ENCODE measurements around the gene BHLHE23.

The BHLHE23 gene

DNA sequence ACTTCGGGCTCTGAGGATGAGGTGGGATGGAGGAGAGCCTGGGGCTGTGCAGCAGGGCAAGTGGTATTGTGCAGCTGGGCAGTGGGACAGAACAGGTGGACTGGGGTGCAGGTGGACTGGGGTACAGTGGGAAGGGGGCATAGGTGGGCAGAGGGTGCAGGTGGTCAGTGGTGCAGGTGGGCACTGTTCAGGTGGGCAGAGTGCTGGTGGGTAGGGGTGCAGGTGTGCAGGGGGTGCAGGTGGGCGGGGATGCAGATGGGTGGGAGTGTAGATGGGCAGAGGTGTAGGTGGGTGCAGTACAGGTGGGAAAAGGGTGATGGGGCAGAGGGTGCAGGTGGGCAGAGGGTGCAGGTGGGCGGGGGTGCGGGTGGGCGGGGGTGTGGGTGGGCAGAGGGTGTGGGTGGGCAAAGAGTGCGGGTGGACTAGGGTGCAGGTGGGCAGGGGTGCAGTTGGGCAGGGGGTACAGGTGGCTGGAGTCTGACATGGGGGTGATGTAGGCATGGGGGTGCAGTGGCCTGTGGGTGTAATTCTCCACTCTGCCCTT, 20.4 kb downstream of the BHLHE23 start:
- no peak for DNase-seq

DNA sequence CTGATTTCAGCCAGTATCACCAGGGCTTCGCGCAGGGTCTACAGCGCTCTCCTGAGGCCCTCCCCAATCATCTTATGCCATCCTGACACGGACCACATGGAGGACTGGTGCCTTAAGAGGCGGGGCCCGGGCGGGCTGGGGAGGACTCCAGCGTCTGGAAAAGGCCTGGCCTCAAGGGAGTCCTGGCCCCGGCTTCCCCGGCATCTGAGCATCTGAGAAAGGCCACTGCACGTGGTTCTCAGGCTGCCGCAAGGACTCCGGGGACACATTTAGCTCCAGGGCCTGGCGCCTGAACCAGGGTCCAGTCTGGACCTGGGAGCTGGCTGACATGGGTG, 21.4 kb downstream of the BHLHE23 start:
- DNase-seq = peak; percentile 22

- DNase-seq = peak; percentile 22
Measured at GRCh38 chr20:62984666-62985443, 21.9 kb downstream of the BHLHE23 start.

GRCh38 chr20:62983210-62983609, 23.6 kb downstream of the BHLHE23 start:
- DNase-seq = no peak

- no peak for DNase-seq
Measured at GRCh38 chr20:62982124-62983075, 24.4 kb downstream of the BHLHE23 start.

GRCh38 chr20:62980970-62981369, 25.8 kb downstream of the BHLHE23 start:
- peak; percentile 34 for DNase-seq

DNA sequence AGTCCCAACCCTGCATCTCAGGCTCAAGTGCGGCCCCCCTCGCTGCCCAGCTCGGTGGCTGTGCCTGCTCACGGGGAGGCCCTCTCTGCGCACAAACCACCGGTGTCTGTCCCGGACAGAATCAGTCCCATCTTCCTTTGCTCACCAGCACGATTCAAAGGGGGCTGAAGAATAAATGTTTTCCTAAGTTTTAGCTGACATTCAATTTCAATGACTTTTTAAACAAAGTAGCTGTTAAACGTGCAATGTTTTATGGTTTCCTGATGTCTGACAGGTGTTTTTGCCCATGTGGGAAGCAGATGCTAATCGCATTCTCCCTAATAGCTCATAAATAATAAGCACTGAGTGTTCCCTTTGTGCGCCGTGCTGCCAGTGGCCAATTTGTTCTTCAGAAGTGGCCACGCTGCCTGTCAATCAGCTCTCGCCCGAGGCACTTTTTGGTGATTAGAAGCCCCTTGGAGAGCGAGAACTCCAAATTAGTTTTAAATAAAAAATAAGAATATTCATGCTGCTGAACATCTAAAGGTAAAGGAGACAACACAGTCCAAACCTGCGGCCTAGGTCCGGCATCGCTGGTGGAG, 26.3 kb downstream of the BHLHE23 start:
- no peak for DNase-seq

DNA sequence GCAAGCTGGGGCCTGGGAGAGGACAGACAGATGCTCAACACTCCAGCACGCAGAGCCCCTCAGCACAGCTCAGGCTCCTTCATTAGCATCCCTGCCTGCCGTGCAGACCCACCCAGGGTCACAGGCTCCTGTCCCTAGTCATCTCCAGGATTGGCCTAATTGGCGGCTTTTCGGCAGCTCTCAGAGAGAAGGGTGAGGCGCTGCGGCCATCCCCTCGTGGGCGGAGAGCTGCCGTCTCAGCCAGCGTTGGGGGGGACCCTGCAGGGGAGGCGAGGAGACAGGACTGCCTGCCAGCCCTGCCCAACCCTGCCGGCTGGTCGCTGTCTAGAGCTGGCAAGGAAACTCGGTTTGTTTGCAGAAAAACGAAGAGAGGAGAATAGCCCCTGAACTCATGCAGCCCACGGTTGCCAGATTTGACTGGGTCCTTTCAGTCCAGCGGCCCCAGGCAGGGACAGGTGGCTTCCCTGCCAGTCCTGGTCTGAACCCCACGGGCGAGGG, 26.8 kb downstream of the BHLHE23 start:
- DNase-seq = no peak

GRCh38 chr20:62979310-62979709, 27.5 kb downstream of the BHLHE23 start:
- DNase-seq = no peak

DNA sequence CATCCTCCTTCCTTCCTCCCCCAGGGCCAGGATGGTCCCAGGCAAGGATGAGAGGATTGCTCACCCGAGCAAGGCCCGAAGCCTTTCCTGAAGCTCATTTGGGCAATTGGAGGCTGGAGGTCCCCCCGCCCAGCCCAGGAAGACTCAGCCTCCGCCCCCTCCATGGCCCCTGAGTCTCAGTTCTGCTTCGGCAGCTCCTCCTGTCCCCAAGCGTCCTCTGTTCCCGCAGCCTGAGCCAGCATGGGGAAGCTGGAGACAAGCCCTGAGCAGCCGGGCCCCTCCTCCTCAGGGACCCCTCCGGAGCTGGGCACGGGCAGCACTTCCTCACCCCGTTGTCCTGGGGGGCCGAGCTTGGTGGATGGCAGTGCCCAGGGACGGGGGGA, 28.2 kb downstream of the BHLHE23 start:
- DNase-seq = no peak

DNA sequence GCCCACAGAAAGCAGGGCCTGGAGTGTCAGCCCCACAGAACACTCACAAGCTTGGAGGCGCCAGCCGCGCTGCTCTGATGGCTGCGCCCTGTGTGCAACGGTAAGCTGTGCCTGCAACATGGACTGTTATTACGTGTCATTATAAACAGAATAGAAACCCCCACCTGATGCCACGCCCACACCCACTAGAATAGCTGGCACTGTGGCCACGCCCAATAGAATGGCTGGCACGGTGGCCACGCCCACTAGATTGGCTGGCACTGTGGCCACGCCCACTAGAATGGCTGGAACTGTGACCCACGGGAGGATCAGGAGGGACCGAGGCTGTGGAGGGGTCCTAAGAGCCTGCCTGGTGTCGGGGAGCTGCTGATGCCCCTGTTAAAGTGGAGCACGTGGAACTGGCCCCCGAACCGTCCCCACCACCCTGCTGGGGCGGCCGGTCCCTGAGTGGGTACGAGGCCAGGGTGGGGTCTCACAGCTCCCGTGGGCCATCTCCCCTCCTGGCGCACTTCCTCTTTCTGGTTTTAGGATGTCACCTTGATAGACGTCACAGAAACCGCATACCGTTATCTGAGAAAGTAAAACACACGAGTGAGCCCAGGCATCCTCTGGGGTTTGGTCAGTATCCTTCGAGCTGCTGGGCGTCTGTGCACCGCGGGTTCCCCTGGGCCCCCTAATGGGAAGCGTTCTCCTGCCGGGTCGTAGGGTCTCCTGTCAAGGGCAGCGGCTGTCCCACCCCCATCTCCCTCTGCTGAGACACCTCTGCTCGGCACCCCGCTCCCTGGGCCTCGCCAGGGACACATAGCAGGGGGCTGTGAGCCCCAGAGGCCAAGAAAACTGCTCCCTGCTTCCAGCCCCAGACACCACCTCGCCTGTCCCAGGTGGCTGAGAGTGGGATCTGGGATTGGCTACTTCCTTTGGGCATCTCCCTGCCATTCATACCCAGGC, 28.9 kb downstream of the BHLHE23 start:
- no peak for DNase-seq

- DNase-seq = no peak
Measured at GRCh38 chr20:62976886-62977285, 29.9 kb downstream of the BHLHE23 start.

DNA sequence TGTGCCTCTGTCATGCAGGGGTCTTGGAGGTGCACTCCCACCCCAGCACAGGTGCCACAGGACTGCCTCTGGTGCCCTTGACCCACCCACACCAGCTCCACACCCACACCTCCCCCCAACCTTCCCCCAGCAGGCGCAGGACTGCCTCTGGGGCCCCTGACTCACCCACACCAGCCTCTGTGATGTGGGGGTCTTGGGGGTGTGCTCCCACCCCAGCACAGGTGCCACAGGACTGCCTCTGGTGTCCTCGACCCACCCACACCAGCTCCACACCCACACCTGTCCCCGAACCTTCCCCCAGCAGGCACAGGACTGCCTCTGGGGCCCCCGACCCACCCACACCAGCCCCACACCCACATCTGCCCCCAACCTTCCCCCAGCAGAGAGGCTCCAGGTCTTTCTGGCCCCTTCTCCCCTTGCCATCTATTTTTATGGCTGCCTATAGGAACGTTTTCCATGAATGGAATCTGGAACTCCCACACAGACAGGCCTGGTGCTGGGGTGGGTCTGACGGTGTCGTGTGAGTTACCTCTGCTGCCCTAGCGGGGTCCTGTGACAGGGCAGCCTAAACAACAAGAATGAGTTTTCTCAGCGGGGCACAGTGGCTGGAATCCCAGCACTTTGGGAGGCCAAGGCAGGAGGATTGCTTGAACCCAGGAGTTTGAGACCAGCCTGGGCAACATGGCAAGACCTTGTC, 30.8 kb downstream of the BHLHE23 start:
- DNase-seq = no peak

DNA sequence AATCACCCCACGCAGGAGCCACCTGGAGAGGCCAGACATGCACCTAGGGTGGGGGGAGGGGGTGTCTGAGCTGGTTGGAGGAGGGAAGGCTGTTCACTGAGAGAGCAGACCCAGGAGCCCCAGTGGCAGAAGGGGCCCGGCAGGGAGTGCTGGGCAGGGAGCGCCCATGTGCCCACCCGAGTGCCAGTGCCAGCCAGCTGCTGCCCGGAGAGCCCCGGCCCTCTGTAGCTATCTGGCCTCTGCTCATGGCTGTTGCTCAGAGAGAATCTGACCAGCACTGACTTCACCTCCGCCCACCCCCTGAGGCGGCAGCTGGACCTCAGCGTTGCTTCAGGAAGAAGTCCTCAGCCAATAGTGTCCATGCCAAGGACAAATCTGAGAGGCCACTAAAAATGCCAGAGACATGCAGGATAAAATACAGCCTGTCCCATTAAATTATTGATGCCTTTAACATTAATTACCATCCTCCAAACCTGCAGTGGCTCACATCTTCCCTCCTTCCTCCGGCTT, 31.5 kb downstream of the BHLHE23 start:
- no peak for DNase-seq

GRCh38 chr20:62972845-62973745, 33.7 kb downstream of the BHLHE23 start:
- no peak for DNase-seq

GRCh38 chr20:62971950-62972844, 34.6 kb downstream of the BHLHE23 start:
- DNase-seq = peak; percentile 78

DNA sequence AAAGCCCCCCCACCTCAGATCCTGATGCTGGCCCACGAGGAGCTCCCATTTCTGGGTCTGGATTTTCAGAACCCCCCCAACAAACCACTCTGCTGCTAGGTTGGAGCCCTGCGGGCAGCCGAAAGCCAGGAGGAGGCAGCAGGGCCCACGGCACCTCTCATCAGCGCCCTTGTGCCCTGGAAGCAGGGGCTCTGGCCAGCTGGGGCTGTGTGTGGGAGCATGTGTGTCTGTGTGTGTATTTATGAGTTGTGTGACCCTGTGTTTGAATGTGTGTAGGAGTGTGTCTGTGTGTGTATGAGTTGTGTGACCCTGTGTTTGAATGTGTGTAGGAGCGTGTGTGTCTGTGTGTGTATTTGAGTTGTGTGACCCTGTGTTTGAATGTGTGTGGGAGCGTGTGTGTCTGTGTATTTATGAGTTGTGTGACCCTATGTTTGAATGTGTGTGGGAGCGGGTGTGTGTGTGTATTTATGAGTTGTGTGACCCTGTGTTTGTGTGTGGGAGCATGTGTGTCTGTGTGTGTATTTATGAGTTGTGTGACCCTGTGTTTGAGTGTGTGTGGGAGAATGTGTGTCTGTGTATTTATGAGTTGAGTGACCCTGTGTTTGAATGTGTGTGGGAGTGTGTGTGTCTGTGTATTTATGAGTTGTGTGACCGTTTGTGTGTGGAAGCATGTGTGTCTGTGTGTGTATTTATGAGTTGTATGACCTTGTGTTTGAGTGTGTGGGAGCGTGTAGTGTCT, 35.4 kb downstream of the BHLHE23 start:
- DNase-seq = no peak
